NCI-H1417 (cell line): ENCODE data around the gene TCERG1L.

Experiments
- DNase-seq, 3 experiments: peaks; one replicate each; lab custom pipeline; 2025; lab: John Stamatoyannopoulos, UW

Gene TCERG1L

GRCh38 chr10:131207176-131207575, 104.3 kb downstream of the TCERG1L start:
- no peak for DNase-seq

- DNase-seq = no peak
These were observed 105.2 kb downstream of the TCERG1L start for GRCh38 chr10:131206111-131206995.

GRCh38 chr10:131205556-131205955, 106.0 kb downstream of the TCERG1L start:
- no peak for DNase-seq

- DNase-seq = no peak
These were observed 106.9 kb downstream of the TCERG1L start for GRCh38 chr10:131204406-131205152.

- no peak for DNase-seq
These were observed 107.8 kb downstream of the TCERG1L start for GRCh38 chr10:131203456-131204357.

- DNase-seq = peak in 2 of 3 experiments; percentile 5 to 85
These were observed 108.5 kb downstream of the TCERG1L start for GRCh38 chr10:131202990-131203389.

- no peak for DNase-seq
These were observed 109.6 kb downstream of the TCERG1L start for GRCh38 chr10:131201741-131202515.

GRCh38 chr10:131200856-131201470, 110.6 kb downstream of the TCERG1L start:
- DNase-seq = no peak

GRCh38 chr10:131199646-131200045, 111.9 kb downstream of the TCERG1L start:
- DNase-seq = peak in 2 of 3 experiments; percentile 3

- DNase-seq = no peak
These were observed 112.7 kb downstream of the TCERG1L start for GRCh38 chr10:131198843-131199242.

- no peak for DNase-seq
These were observed 113.1 kb downstream of the TCERG1L start for GRCh38 chr10:131198401-131198800.

GRCh38 chr10:131196176-131196885, 115.2 kb downstream of the TCERG1L start:
- no peak for DNase-seq

GRCh38 chr10:131195558-131196159, 115.9 kb downstream of the TCERG1L start:
- no peak for DNase-seq

- DNase-seq = peak in 1 of 3 experiments; percentile 32
These were observed 116.4 kb downstream of the TCERG1L start for GRCh38 chr10:131195116-131195515.

- no peak for DNase-seq
These were observed 117.6 kb downstream of the TCERG1L start for GRCh38 chr10:131193923-131194322.

- no peak for DNase-seq
These were observed 123.0 kb downstream of the TCERG1L start for GRCh38 chr10:131188494-131188893.

GRCh38 chr10:131187926-131188325, 123.6 kb downstream of the TCERG1L start:
- DNase-seq = peak in 2 of 3 experiments; percentile 35 to 73

GRCh38 chr10:131187274-131187673, 124.2 kb downstream of the TCERG1L start:
- DNase-seq = no peak

GRCh38 chr10:131186547-131187253, 124.8 kb downstream of the TCERG1L start:
- no peak for DNase-seq
